Measurements from ENCODE around the gene MCTP2.

The MCTP2 gene

DNA sequence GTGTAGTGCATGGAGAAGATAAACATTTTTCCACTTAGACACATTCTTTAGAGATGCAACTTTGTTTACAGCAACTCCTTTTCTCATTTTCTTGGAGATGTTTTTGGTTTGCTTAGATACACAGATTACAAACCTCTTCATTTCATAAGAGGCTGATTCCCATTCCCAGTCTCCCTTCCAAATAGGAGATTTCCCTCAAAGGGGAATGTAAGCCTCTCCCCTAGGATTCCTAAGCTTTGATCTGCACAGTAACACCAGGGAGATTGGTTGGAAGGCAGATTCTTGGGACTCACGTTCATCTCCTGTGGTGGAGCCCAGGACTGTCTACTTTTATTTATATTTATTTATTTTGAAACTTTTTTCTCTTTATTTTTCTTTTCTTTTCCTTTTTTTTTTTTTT lies 63.2 kb downstream of the MCTP2 start:
- Histone ChIP-seq H3K9me3 (ENCODE audit: control insufficient read depth, low read length) (no peaks in the 10 kb centered on the region), H3K9ac (ENCODE audit: low read length) (no peak overlapping the region), H3K4me1 (ENCODE audit: control insufficient read depth, insufficient read depth, low read length) (peaks cover 5% of the 10 kb centered on the region), H3K27me3 (ENCODE audit: control insufficient read depth, insufficient read depth, low read length) (no peaks in the 10 kb centered on the region), H3K36me3 (ENCODE audit: control insufficient read depth, insufficient read depth, low read length) (no peaks in the 10 kb centered on the region), H3K4me3 (ENCODE audit: low read length) (no peak overlapping the region)

DNA sequence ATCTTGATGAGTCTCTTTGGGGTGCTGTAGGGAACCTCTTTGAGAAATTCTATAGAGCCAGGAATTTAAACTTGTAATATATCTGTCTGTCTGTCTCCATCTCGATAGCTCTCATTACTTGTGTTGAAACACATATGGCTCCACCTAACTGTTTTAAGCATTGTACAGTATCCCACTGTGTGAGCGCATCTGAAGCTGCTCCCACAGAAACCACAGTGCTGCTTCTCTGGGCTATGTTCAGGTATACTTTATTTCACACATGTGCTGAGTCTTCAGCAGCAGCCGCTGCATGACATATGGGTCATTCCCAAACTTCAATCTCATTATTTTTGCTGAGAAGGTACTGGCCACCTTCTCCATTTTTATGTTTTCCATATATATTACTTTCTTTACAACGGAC lies 63.9 kb downstream of the MCTP2 start:
- Histone ChIP-seq H3K4me3 (ENCODE audit: low read length) (no peak overlapping the region), H3K4me1 (ENCODE audit: control insufficient read depth, insufficient read depth, low read length) (peaks cover 5% of the 10 kb centered on the region), H3K9ac (ENCODE audit: low read length) (no peak overlapping the region), H3K9me3 (ENCODE audit: control insufficient read depth, low read length) (no peaks in the 10 kb centered on the region), H3K27me3 (ENCODE audit: control insufficient read depth, insufficient read depth, low read length) (no peaks in the 10 kb centered on the region), H3K36me3 (ENCODE audit: control insufficient read depth, insufficient read depth, low read length) (no peaks in the 10 kb centered on the region)

DNA sequence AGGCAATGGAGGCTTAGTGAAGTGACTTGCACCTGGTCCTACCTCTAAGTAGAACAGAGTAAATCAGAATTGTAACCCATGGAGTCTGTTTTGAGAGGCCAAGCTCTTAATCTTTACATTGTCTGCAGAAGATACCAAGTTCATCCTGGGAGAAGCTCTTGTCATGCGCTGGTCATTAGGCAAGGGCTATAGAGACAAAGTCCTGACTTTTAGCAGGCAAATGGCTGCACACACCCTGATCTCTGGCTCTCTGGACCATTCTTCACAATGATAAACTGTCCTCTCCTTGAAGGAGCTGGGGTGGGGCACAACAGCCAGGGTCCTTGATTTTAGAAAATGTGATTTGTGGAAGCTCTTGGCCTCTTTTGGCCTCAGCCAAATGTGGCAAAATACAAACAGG lies 65.4 kb downstream of the MCTP2 start:
- H3K9ac ChIP-seq (ENCODE audit: low read length) = no peak overlapping the region
- no peaks in the 10 kb centered on the region for H3K36me3 ChIP-seq (ENCODE audit: control insufficient read depth, insufficient read depth, low read length)
- peaks cover 5% of the 10 kb centered on the region for H3K4me1 ChIP-seq (ENCODE audit: control insufficient read depth, insufficient read depth, low read length)
- no peak overlapping the region for H3K4me3 ChIP-seq (ENCODE audit: low read length)
- H3K9me3 ChIP-seq (ENCODE audit: control insufficient read depth, low read length) = no peaks in the 10 kb centered on the region
- H3K27me3 ChIP-seq (ENCODE audit: control insufficient read depth, insufficient read depth, low read length) = no peaks in the 10 kb centered on the region

DNA sequence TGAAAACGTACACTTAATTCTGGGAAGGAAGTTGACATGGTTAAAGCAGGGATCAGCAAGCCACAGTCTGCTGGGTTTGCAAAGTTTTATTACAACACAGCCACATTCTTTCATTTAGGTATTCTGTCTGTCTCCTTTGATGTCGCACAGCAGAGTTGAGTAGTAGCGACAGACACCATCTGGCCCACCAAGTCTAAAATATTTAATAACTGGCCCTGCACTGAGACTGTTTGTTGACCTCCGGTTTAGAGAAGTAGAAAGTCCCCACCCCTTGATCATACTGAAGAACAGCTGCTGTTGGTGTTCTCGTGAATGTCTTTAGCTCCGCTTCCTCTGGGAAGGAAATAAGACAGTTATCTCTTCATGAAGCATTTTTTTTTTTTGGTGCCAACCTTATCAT lies 66.2 kb downstream of the MCTP2 start:
- H3K4me1 ChIP-seq (ENCODE audit: control insufficient read depth, insufficient read depth, low read length) = peaks cover 13% of the 10 kb centered on the region
- no peak overlapping the region for H3K9ac ChIP-seq (ENCODE audit: low read length)
- no peak overlapping the region for H3K4me3 ChIP-seq (ENCODE audit: low read length)
- no peaks in the 10 kb centered on the region for H3K9me3 ChIP-seq (ENCODE audit: control insufficient read depth, low read length)
- H3K27me3 ChIP-seq (ENCODE audit: control insufficient read depth, insufficient read depth, low read length) = no peaks in the 10 kb centered on the region
- no peaks in the 10 kb centered on the region for H3K36me3 ChIP-seq (ENCODE audit: control insufficient read depth, insufficient read depth, low read length)

DNA sequence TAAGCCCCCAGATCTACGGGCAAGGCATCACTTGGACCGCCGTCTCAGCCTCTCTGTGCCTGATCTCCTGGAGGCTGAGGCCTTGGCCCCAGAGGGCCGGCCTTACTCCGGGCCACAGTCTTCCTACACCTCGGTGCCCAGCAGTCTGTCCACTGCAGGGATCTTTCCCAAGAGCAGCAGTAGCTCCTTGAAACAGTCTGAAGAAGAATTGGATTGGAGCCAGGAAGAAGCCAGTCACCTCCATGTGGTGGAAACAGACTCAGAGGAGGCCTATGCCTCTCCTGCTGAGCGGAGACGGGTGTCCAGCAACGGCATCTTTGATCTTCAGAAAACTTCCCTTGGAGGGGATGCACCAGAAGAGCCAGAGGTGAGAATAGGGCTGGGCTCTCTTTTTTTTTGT lies 67.0 kb downstream of the MCTP2 start:
- no peak overlapping the region for H3K4me3 ChIP-seq (ENCODE audit: low read length)
- H3K27me3 ChIP-seq (ENCODE audit: control insufficient read depth, insufficient read depth, low read length) = no peaks in the 10 kb centered on the region
- no peaks in the 10 kb centered on the region for H3K36me3 ChIP-seq (ENCODE audit: control insufficient read depth, insufficient read depth, low read length)
- H3K9ac ChIP-seq (ENCODE audit: low read length) = no peak overlapping the region
- H3K4me1 ChIP-seq (ENCODE audit: control insufficient read depth, insufficient read depth, low read length) = peaks cover 10% of the 10 kb centered on the region
- no peaks in the 10 kb centered on the region for H3K9me3 ChIP-seq (ENCODE audit: control insufficient read depth, low read length)

DNA sequence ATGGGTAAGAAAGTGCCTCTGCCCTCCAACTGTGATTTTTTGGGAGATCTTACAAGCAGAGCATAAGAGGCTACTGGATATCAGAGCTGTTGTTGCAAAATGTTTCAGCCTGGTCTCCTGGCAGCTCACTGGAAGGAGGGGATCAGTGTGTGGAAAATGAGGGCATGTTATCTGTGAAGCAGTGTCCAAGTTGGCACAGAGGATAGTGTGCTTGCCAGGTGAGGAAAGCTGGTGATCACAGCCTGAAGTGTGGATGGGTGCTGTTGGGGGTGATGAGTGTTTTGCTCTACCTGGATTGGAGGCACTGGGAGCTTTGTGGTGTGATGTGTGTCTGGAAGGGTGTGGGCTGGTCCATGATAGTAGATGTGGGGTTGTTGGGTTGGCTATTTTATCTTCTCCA lies 69.3 kb downstream of the MCTP2 start:
- no peaks in the 10 kb centered on the region for H3K27me3 ChIP-seq (ENCODE audit: control insufficient read depth, insufficient read depth, low read length)
- no peak overlapping the region for H3K4me3 ChIP-seq (ENCODE audit: low read length)
- no peaks in the 10 kb centered on the region for H3K36me3 ChIP-seq (ENCODE audit: control insufficient read depth, insufficient read depth, low read length)

DNA sequence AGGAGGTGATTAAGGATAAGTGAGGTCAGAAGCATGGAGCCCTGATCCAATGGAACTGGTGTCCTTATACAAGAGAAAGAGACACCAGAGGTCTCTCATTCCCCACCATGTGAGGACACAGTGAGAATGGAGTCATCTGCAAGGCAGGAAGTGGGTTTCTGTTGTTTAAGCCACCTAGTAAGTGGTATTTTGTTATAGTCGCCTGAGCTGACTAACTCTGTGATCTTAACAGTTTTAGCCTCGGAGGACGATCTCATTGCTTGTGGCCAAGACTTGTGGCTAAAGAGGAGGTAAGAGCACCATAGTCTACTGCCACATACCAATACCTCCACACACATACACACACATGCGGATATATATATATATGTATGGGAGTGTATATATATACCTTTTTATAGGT lies 73.8 kb downstream of the MCTP2 start:
- H3K9me3 ChIP-seq (ENCODE audit: control insufficient read depth, low read length) = no peaks in the 10 kb centered on the region
- H3K36me3 ChIP-seq (ENCODE audit: control insufficient read depth, insufficient read depth, low read length) = no peaks in the 10 kb centered on the region
- peaks cover 8% of the 10 kb centered on the region for H3K4me1 ChIP-seq (ENCODE audit: control insufficient read depth, insufficient read depth, low read length)
- H3K27me3 ChIP-seq (ENCODE audit: control insufficient read depth, insufficient read depth, low read length) = no peaks in the 10 kb centered on the region
- no peak overlapping the region for H3K4me3 ChIP-seq (ENCODE audit: low read length)
- no peak overlapping the region for H3K9ac ChIP-seq (ENCODE audit: low read length)

More for the DNA sequence above, 69.3 kb downstream of the MCTP2 start:
- Histone ChIP-seq H3K9ac (ENCODE audit: low read length) (no peak overlapping the region), H3K9me3 (ENCODE audit: control insufficient read depth, low read length) (no peaks in the 10 kb centered on the region), H3K4me1 (ENCODE audit: control insufficient read depth, insufficient read depth, low read length) (peaks cover 8% of the 10 kb centered on the region)

DNA sequence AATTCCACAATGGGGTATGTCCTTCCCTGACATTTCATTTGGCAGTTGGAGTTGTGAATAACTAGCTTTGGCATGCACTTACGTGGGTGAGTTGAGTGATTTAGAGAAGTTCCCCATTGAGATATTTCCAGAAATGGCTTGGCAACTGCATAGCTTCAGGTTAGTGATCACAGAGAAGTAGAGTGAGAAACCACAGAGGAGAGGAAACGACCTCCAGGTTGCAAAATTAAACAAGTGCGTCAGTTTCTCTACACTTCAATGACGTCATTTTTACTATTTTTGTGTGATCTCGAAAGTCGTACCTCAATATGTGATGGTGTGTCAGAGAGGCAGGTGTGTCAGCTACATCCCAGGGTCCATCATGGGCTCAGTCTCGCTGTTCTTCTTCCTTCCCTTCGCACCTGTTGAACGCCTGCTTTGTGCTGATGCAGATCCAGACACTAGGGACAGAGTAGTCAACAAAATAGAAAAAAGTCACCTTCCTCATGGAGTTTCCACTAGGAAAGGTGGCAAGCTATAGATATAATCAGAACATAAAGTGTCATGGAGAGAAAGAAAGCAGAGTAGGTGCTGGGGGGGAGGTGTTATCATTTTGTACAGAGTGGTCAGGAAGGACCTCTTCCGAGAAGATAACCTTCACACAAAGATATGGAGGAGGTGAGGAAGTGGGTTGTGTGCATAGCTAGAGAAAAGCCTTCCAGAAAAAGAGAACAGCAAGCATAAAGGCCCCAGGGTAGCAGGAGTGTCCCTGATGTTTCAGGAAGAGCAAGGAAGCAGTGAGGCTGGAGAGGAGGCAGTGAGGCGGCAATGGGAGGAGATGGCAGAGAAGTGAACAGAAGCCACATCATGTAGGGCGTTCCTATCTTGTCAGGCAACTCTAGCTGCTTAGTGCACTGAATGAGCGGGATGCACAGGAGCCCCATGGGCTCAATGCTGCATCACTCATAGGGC lies 75.6 kb downstream of the MCTP2 start:
- no peaks in the 10 kb centered on the region for H3K9me3 ChIP-seq (ENCODE audit: control insufficient read depth, low read length)
- H3K27me3 ChIP-seq (ENCODE audit: control insufficient read depth, insufficient read depth, low read length) = no peaks in the 10 kb centered on the region
- H3K4me1 ChIP-seq (ENCODE audit: control insufficient read depth, insufficient read depth, low read length) = peaks cover 5% of the 10 kb centered on the region
- H3K9ac ChIP-seq (ENCODE audit: low read length) = no peak overlapping the region
- H3K36me3 ChIP-seq (ENCODE audit: control insufficient read depth, insufficient read depth, low read length) = no peaks in the 10 kb centered on the region
- no peak overlapping the region for H3K4me3 ChIP-seq (ENCODE audit: low read length)

DNA sequence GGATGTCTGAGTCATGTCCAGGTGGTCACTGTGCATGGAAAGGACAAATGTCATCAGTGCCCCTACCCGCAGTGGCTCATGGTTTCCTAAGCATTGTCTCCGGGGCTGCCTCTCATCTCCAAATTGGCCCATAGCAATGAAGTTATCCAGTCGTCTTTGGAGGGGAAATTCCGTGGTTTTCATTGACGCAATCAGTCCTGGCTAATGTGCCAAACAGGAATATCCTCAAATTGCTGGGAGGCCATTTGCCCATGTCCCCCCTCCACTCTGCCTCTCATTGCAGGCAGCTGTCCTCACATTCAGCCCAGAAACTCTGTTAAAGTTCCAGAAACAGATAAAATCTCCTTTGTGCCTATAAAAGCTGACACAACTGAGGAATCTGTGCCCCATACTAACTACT lies 81.6 kb downstream of the MCTP2 start:
- Histone ChIP-seq H3K9ac (ENCODE audit: low read length) (no peak overlapping the region), H3K4me1 (ENCODE audit: control insufficient read depth, insufficient read depth, low read length) (no peaks in the 10 kb centered on the region), H3K36me3 (ENCODE audit: control insufficient read depth, insufficient read depth, low read length) (peaks cover 5% of the 10 kb centered on the region), H3K27me3 (ENCODE audit: control insufficient read depth, insufficient read depth, low read length) (no peaks in the 10 kb centered on the region), H3K4me3 (ENCODE audit: low read length) (no peak overlapping the region), H3K9me3 (ENCODE audit: control insufficient read depth, low read length) (no peaks in the 10 kb centered on the region)

DNA sequence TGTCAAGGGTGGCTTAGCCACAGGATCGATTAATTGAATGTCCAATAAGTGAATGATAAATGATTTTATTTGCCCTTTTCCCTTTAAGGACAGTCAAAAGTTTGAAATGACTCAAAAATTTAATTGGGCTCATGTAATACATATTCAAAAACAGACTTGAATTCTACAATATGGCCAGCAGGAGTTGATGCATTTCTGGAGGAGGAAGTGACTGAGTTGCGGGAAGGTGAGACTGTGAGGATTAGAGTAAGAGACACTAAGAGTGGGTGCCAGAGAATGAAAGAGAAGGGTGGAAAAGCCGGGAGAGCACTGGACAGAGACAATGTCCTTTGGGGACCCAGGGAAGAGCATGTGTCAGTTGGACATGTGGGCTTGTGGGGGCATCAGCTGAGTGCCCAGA lies 83.3 kb downstream of the MCTP2 start:
- Histone ChIP-seq H3K4me1 (ENCODE audit: control insufficient read depth, insufficient read depth, low read length) (no peaks in the 10 kb centered on the region), H3K36me3 (ENCODE audit: control insufficient read depth, insufficient read depth, low read length) (peaks cover 5% of the 10 kb centered on the region), H3K9ac (ENCODE audit: low read length) (no peak overlapping the region), H3K4me3 (ENCODE audit: low read length) (no peak overlapping the region), H3K9me3 (ENCODE audit: control insufficient read depth, low read length) (no peaks in the 10 kb centered on the region), H3K27me3 (ENCODE audit: control insufficient read depth, insufficient read depth, low read length) (no peaks in the 10 kb centered on the region)

DNA sequence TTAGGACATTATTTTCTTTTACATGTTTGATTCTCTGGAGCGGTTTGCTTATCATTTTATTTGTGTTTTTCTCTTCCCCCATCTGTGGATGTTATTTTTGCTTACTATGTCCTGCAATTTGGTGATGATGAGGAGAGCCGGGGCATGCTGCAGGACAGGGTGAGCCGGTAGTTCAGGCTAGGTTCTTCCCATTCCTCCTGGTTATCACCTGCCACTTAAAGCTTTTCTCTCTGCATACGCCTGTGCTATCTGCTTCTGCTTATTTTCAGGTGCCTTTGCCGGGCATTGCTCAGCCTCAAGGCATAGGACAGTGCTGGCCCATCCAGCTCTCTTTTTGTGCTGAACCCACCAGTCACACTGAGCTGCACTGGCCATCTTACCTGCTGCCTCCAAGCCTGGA lies 85.8 kb downstream of the MCTP2 start:
- Histone ChIP-seq H3K9me3 (ENCODE audit: control insufficient read depth, low read length) (no peaks in the 10 kb centered on the region), H3K4me3 (ENCODE audit: low read length) (no peak overlapping the region), H3K36me3 (ENCODE audit: control insufficient read depth, insufficient read depth, low read length) (peaks cover 5% of the 10 kb centered on the region), H3K9ac (ENCODE audit: low read length) (no peak overlapping the region), H3K4me1 (ENCODE audit: control insufficient read depth, insufficient read depth, low read length) (no peaks in the 10 kb centered on the region), H3K27me3 (ENCODE audit: control insufficient read depth, insufficient read depth, low read length) (no peaks in the 10 kb centered on the region)

DNA sequence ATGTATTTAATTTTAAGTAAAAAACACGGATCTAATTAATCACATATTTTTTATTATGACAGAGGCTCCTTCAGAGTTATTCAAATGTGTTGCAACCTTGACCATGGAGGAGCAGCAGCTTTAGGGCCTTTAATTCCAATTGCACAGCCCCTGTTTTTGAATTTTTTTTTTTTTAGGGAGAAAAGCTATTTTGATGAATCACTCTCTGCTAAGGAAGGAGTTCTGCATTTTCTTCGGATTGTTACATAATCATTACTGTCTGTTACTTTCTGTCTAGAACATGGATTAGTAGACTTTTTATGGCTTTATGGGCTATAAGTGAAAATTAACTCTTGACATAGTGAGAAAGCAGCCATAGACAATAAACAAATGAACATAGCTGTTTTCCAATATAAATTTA lies 90.8 kb downstream of the MCTP2 start:
- H3K9ac ChIP-seq (ENCODE audit: low read length) = no peak overlapping the region
- no peaks in the 10 kb centered on the region for H3K27me3 ChIP-seq (ENCODE audit: control insufficient read depth, insufficient read depth, low read length)

More for the DNA sequence above, 90.8 kb downstream of the MCTP2 start:
- Histone ChIP-seq H3K36me3 (ENCODE audit: control insufficient read depth, insufficient read depth, low read length) (no peaks in the 10 kb centered on the region), H3K9me3 (ENCODE audit: control insufficient read depth, low read length) (no peaks in the 10 kb centered on the region), H3K4me1 (ENCODE audit: control insufficient read depth, insufficient read depth, low read length) (no peaks in the 10 kb centered on the region), H3K4me3 (ENCODE audit: low read length) (no peak overlapping the region)
